Tibial nerve (tissue), 4 donors: ENCODE measurements around the gene SMR3A. TPM values are rescaled to one million over a fixed set of nuclear protein-coding genes. Genes with fewer than 3 reads are reported as not detected.

Source experiments
- DNase-seq, 2 donors: peaks; one replicate each; pipeline ENCODE4 v3.0.0-alpha.2; 2019; ENCODE audit warnings: low spot score in 2 of 2
- H3K27ac ChIP-seq, 4 donors: fragments of 200-600 bp; sonication (generic) in 3 of 4; one replicate each; pipeline ENCODE4 v1.5.1; 2017 to 2019; ENCODE audit warnings: mild to moderate bottlenecking in 1 of 4
- H3K27me3 ChIP-seq, 2 donors: fragments of 200-600 bp; sonication (generic) in 1 of 2; one replicate each; pipeline versions ENCODE4 v1.5.1 to v1.6.0; 2017 to 2019
- H3K36me3 ChIP-seq, 3 donors: fragments of 200-600 bp; sonication (generic); one replicate each; pipeline ENCODE4 v1.5.1; 2018 to 2019
- H3K4me1 ChIP-seq, 4 donors: fragments of 200-600 bp; sonication (generic) in 3 of 4; one replicate each; pipeline ENCODE4 v1.5.1; 2017 to 2019
- H3K4me3 ChIP-seq, 4 donors: fragments of 200-600 bp; sonication (generic) in 3 of 4; one replicate each; pipeline ENCODE4 v1.5.1; 2017 to 2019; ENCODE audit warnings: mild to moderate bottlenecking in 1 of 4, moderate library complexity in 1 of 4
- H3K9me3 ChIP-seq, 4 donors: fragments of 200-600 bp; sonication (generic) in 3 of 4; one replicate each; pipeline ENCODE4 v1.5.1; 2017 to 2019
- EP300 ChIP-seq, 2 donors: sonication (generic); formaldehyde crosslinking; IDR thresholded peaks; one replicate each; pipeline ENCODE4 v1.6.1; 2017; ENCODE audit warnings: antibody characterized with exemption in 2 of 2, mild to moderate bottlenecking in 1 of 2
- POLR2A ChIP-seq, 2 donors: fragments of 450-650 bp; IDR thresholded peaks; one replicate each; pipeline ENCODE4 v1.6.1; 2017; ENCODE audit warnings: antibody characterized with exemption in 2 of 2, mild to moderate bottlenecking in 2 of 2, moderate library complexity in 2 of 2
- WGBS, 2 donors: methylation state at CpG; one replicate each; pipeline ENCODE4 v1.1.5; 2018; 5-methylcytosine and 5-hydroxymethylcytosine counted together
- total RNA-seq, 4 donors: library from RNA; depleted of rRNA; stranded (reverse); fragments of >200 nt; gene quantifications; one replicate each; pipeline ENCODE4 v1.1.0, GENCODE V29; 2016
- TF ChIP-seq, protein P1 (sequence below), 5 experiments: fragments of 200-600 bp in 3 of 5; fragments of 450-650 bp in 2 of 5; sonication (generic) in 3 of 5; IDR thresholded peaks; one replicate each; pipeline ENCODE4 v1.5.1; 2016 to 2019; ENCODE audit warnings: antibody characterized with exemption in 5 of 5, mild to moderate bottlenecking in 3 of 5, moderate library complexity in 2 of 5

Gene SMR3A
- total RNA-seq, 4 donors from 2014 or later: not detected

DNA sequence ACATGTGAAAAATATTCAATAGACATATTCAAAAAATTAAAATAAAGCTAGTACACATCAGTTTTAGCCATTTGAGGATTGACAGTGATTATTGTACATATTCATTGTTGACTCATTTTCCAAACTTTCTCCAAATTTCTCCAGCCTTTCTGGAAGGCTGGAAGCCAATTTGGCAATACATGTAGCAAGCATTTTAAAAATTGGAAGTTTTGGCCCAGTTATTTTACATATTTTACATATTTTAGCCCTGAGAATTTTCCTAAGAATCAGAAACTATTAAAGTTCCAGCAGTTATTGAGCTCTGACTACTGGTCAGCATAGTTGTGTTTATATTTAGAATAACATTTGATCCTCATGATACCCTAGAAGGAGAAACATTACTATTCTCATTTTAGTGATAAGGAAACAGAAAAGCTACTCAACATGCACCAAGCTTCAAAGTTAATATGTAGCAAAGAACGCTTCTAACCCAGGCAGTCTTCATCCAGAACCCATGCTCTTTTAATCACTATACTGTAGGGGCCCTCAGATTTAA is 22.6 kb upstream of the SMR3A start:
- no peak for TF ChIP-seq POLR2A (IDR thresholded peaks at IDR 0.05)
- TF ChIP-seq EP300 (IDR thresholded peaks at IDR 0.05): no peak
- TF ChIP-seq, protein P1, sequence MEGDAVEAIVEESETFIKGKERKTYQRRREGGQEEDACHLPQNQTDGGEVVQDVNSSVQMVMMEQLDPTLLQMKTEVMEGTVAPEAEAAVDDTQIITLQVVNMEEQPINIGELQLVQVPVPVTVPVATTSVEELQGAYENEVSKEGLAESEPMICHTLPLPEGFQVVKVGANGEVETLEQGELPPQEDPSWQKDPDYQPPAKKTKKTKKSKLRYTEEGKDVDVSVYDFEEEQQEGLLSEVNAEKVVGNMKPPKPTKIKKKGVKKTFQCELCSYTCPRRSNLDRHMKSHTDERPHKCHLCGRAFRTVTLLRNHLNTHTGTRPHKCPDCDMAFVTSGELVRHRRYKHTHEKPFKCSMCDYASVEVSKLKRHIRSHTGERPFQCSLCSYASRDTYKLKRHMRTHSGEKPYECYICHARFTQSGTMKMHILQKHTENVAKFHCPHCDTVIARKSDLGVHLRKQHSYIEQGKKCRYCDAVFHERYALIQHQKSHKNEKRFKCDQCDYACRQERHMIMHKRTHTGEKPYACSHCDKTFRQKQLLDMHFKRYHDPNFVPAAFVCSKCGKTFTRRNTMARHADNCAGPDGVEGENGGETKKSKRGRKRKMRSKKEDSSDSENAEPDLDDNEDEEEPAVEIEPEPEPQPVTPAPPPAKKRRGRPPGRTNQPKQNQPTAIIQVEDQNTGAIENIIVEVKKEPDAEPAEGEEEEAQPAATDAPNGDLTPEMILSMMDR (IDR thresholded peaks at IDR 0.05): no peak
- Histone ChIP-seq H3K27me3 (no peaks in the 10 kb centered on the region), H3K9me3 (no peaks in the 10 kb centered on the region), H3K36me3 (no peaks in the 10 kb centered on the region), H3K27ac (no peak overlapping the region), H3K4me1 (no peaks in the 10 kb centered on the region), H3K4me3 (no peak overlapping the region)
- WGBS, 2 donors: 19 to 40% methylated on average over 1 of the region's 1 CpG
- no peak for DNase-seq

DNA sequence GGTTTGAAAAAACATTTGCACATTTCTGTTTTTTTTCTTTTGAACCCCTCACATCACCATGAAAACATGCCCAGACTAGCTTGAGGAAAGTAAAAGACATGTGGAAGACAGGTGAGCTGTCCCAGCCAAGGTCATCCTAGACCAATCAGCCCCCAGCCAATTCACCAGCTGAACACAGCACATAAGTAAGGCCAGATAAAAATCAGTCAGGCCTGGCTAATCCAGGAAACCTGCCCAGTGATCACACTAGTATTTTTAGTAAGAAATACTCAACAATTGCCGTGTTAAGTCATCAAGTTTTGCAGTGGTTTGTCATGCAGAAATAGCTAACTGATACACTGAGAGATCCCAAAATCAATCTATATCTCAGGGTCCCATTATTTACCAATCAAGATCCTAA is 4.4 kb upstream of the SMR3A start:
- WGBS, 2 donors: 20 to 23% methylated on average over 1 of the region's 1 CpG
- H3K36me3 ChIP-seq: no peaks in the 10 kb centered on the region
- TF ChIP-seq, protein P1 (IDR thresholded peaks at IDR 0.05): no peak
- no peak for TF ChIP-seq EP300 (IDR thresholded peaks at IDR 0.05)
- H3K4me3 ChIP-seq: no peak overlapping the region
- no peaks in the 10 kb centered on the region for H3K27me3 ChIP-seq
- no peaks in the 10 kb centered on the region for H3K9me3 ChIP-seq
- no peak for DNase-seq
- no peak overlapping the region for H3K27ac ChIP-seq
- no peaks in the 10 kb centered on the region for H3K4me1 ChIP-seq

DNA sequence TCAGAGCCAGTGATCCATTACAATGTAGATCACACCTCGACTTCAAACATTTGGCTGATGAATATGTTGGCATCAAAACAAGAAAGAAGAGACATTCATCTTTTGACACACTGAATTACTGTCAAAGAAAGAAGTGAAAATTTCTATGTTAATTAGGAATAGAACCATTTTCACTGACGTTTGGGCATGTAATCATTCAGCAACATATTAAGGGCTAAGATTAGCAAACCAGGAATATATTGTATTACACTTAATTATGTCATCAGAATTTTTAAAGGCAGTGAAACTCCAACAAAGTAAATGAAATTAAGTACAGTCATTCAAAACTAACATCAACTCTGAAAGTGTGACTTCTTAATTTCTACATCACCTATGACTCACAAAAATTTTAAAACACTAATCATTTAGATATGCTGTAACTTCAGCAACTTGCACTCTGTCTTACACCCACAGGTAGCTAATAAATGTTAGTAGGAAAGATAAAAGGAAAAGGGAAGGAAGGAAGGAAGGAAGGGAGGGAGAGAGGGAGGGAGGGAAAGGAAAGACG is 1.4 kb upstream of the SMR3A start:
- Histone ChIP-seq H3K27ac (no peak overlapping the region), H3K27me3 (no peaks in the 10 kb centered on the region), H3K9me3 (no peaks in the 10 kb centered on the region), H3K4me3 (no peak overlapping the region), H3K4me1 (no peaks in the 10 kb centered on the region), H3K36me3 (no peaks in the 10 kb centered on the region)
- no peak for DNase-seq
- no peak for TF ChIP-seq POLR2A (IDR thresholded peaks at IDR 0.05)
- TF ChIP-seq, protein P1 (IDR thresholded peaks at IDR 0.05): no peak
- TF ChIP-seq EP300 (IDR thresholded peaks at IDR 0.05): no peak
- 60 to 62% methylated on average over 3 of the region's 3 CpGs for WGBS, 2 donors

DNA sequence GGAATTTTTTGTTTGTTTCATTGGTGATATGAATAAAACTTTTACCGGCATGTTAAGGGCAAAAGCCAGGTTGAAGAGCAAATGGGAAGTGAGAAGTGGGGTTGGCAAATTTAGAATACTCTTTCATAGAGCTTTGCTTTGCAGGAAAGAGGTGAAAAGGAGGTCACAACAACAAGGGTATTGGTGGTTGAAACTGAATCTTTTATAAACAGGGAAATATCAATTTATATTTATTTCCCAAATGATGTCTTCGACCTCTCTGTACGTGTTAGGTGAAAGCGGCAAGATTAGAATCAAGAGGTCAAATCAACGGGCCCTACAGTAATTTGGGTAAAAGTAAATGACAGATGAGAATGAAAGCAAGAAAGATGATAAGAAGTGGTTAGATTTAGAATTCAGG is 3.4 kb downstream of the SMR3A start:
- WGBS, 2 donors: 85 to 86% methylated on average over 5 of the region's 5 CpGs
- TF ChIP-seq EP300 (IDR thresholded peaks at IDR 0.05): no peak
- TF ChIP-seq, protein P1 (IDR thresholded peaks at IDR 0.05): no peak
- TF ChIP-seq POLR2A (IDR thresholded peaks at IDR 0.05): no peak
- H3K9me3 ChIP-seq: no peaks in the 10 kb centered on the region
- no peak overlapping the region for H3K27ac ChIP-seq
- DNase-seq: no peak
- H3K4me3 ChIP-seq: no peak overlapping the region
- no peaks in the 10 kb centered on the region for H3K27me3 ChIP-seq
- no peaks in the 10 kb centered on the region for H3K36me3 ChIP-seq
- no peaks in the 10 kb centered on the region for H3K4me1 ChIP-seq

DNA sequence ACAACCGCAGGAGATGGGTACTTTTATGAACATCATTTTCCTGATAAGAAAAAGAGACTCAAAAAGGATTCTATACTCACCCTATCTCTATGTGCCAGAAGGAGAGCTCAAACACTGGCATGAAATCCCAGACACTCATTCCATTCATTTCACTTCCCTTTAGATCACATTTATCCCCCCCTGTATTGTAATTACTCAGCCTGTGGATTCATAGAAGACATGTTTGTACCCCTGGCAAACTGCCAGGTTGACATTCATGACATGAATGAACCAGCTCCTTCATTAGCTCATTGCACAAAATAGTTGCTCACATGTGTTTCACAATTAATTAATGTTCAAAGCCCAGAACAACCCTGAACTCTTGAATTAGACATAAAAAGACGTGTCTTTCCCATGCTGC is 4.9 kb downstream of the SMR3A start:
- no peaks in the 10 kb centered on the region for H3K27me3 ChIP-seq
- no peaks in the 10 kb centered on the region for H3K4me1 ChIP-seq
- H3K9me3 ChIP-seq: no peaks in the 10 kb centered on the region
- 42 to 47% methylated on average over 2 of the region's 2 CpGs for WGBS, 2 donors
- H3K36me3 ChIP-seq: no peaks in the 10 kb centered on the region
- H3K4me3 ChIP-seq: no peak overlapping the region
- TF ChIP-seq POLR2A (IDR thresholded peaks at IDR 0.05) (no peak), EP300 (IDR thresholded peaks at IDR 0.05) (no peak)
- TF ChIP-seq, protein P1 (IDR thresholded peaks at IDR 0.05): no peak
- H3K27ac ChIP-seq: no peak overlapping the region
- DNase-seq: no peak
